ENCODE results near the gene TMEM38B. TPM values are rescaled to one million over a fixed set of nuclear protein-coding genes. Genes with fewer than 3 reads are reported as not detected.

Gene TMEM38B
- total and polyA plus RNA-seq, 2 of the 8 experiments (the other 6 are each of a cell fraction or from before 2014, with no cell fraction given), result 10.6 to 12.4 TPM

DNA sequence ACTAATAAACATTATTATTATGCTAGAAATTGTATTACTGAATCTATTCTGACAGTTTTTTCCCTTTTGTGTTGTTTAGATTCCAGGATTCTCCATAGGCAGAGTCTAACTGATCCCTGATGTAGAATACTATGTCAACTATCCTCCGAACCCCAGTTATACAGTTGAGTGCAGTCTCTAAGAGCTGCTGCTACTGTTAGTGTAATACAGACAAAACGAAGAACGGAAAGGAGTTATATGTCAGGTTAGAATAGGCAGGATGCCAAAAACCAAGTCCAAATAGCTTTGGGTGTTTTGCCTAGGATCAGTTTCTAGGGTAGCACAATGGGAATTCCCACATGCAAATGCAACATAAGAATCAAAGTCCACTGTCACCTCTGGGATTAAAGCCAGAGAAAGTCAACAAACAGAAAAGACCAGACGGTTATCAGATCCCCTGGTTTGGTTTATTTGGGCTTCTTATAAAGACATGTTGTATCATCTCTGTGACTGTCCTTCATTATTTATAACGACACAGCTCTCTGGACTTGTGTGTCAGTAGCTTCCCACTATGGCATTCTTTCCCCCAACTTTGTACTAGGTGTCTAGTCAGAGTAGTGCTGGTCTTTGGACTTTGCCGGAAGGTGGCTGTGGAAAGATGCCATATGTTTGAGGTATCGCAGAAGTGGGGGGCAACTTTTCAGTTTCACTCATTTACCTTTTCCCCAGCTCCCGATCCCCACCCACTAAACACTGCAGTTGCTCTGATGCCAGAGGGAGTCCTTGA lies 14.9 kb upstream of the TMEM38B start:
- ChIA-PET CTCF (ENCODE audit: partially characterized antibody) (interaction anchor here (0.6 to 1.0 kb wide), 2 partner anchors 11 to 38 kb away, joined by 4 read pairs; no protein-coding TSS in a partner anchor), POLR2A (ENCODE audit: partially characterized antibody) (no interaction called here)
- no peak overlapping the region for H2AFZ ChIP-seq (ENCODE audit: low read length)
- H2BK20ac ChIP-seq (ENCODE audit: low read length), result no peak overlapping the region
- H3K18ac ChIP-seq (ENCODE audit: extremely low read depth, low read length), result no peak overlapping the region
- H2BK15ac ChIP-seq (ENCODE audit: low read length), result no peak overlapping the region
- no peaks in the 10 kb centered on the region for H3K23me2 ChIP-seq (ENCODE audit: low read depth, low read length)
- no peak overlapping the region for H3K14ac ChIP-seq (ENCODE audit: insufficient read length)
- H2BK5ac ChIP-seq (ENCODE audit: low read depth, low read length), result no peak overlapping the region
- DNase-seq (ENCODE audit: low read depth in 1 of 2, low spot score in 2 of 2) (no peak), FAIRE-seq (no peak)
- no peak overlapping the region for H3K4ac ChIP-seq (replicated peaks; ENCODE audit: insufficient read length, low read depth, low read length)
- no peak overlapping the region for H2BK12ac ChIP-seq (ENCODE audit: low read depth, low read length)
- no peaks in the 10 kb centered on the region for H4K20me1 ChIP-seq (replicated peaks in 1 of 2; ENCODE audit: control insufficient read depth in 1 of 2, insufficient read depth in 2 of 2, low read length in 2 of 2)
- H3K36me3 ChIP-seq (ENCODE audit: control insufficient read depth in 2 of 4, insufficient read depth in 4 of 4, low read length in 3 of 4), result no peaks in the 10 kb centered on the region
- H3K23ac ChIP-seq (ENCODE audit: insufficient read length), result no peak overlapping the region
- H2BK120ac ChIP-seq (replicated peaks; ENCODE audit: low read depth, low read length), result no peak overlapping the region
- H3K56ac ChIP-seq (replicated peaks; ENCODE audit: insufficient read length, low read depth, low read length), result no peak overlapping the region
- peaks cover 0 to 8% (median 6%) of the 10 kb centered on the region in 4 experiments; a peak in 4 of 7 replicates for H3K4me1 ChIP-seq (replicated peaks in 1 of 4; ENCODE audit: control insufficient read depth in 3 of 4, insufficient read depth in 4 of 4, low read length in 3 of 4)
- H4K5ac ChIP-seq (ENCODE audit: insufficient read length, low read depth, low read length), result no peak overlapping the region
- no peak overlapping the region for H3K27ac ChIP-seq (ENCODE audit: low read depth, low read length)
- no peak overlapping the region for H2AK5ac ChIP-seq (ENCODE audit: low read depth, low read length)
- H3K9ac ChIP-seq (replicated peaks in 1 of 4; ENCODE audit: extremely low read depth in 1 of 4, low read depth in 3 of 4, low read length in 3 of 4), result no peak overlapping the region
- no peaks in the 10 kb centered on the region for H3K9me3 ChIP-seq (ENCODE audit: insufficient read depth in 2 of 2, low read depth in 1 of 2, low read length in 1 of 2)
- no peaks in the 10 kb centered on the region for H3K79me1 ChIP-seq (ENCODE audit: low read depth, low read length)
- WGBS, 2 experiments (ENCODE audit: extremely low coverage in 1 of 2, insufficient coverage in 1 of 2, insufficient read length in 1 of 2, insufficient replicate concordance in 2 of 2, low coverage in 1 of 2, low lambda C conversion rate in 2 of 2, missing lambda C conversion rate in 1 of 2), result 88% methylated on average over 8 of the region's 8 CpGs; no CpG with 5 or more reads in 1 of the 2 experiments
- H3K4me2 ChIP-seq (ENCODE audit: insufficient read depth in 1 of 2, low read depth in 2 of 2, low read length in 2 of 2), result no peak overlapping the region
- no peaks in the 10 kb centered on the region for H3K79me2 ChIP-seq (ENCODE audit: control insufficient read depth in 1 of 2, insufficient read depth in 2 of 2, low read length in 2 of 2)
- H3K27me3 ChIP-seq (replicated peaks in 1 of 4; ENCODE audit: control insufficient read depth in 3 of 4, extremely low read depth in 1 of 4, insufficient read depth in 3 of 4, low read length in 3 of 4), result no peaks in the 10 kb centered on the region
- H4K91ac ChIP-seq (replicated peaks; ENCODE audit: insufficient read length, low read length), result no peak overlapping the region
- no peak overlapping the region for H3K4me3 ChIP-seq (ENCODE audit: extremely low read depth in 1 of 4, insufficient read depth in 2 of 4, low read depth in 3 of 4, low read length in 4 of 4)
- H4K8ac ChIP-seq (ENCODE audit: extremely low read depth, insufficient read depth, low read length), result no peak overlapping the region
- TF ChIP-seq ZNF274 (IDR thresholded peaks at IDR 0.05; ENCODE audit: borderline replicate concordance, extremely low read depth, low read length) (no peak), FOSL1 (IDR thresholded peaks at IDR 0.05; ENCODE audit: insufficient read depth, low read depth, low read length) (no peak), CBX5 (IDR thresholded peaks at IDR 0.05; ENCODE audit: low read depth, low read length) (no peak), CEBPB (IDR thresholded peaks at IDR 0.05; ENCODE audit: low read depth, low read length) (no peak), GTF2F1 (IDR thresholded peaks at IDR 0.05; ENCODE audit: borderline replicate concordance, low read depth, low read length) (no peak), RXRA (IDR thresholded peaks at IDR 0.05; ENCODE audit: insufficient read depth, low read depth, low read length) (no peak), NANOG (IDR thresholded peaks at IDR 0.05; ENCODE audit: insufficient read depth, low read depth, low read length, poor library complexity, severe bottlenecking) (no peak), TAF1 (IDR thresholded peaks at IDR 0.05; ENCODE audit: low read depth, low read length) (no peak), CHD2 (IDR thresholded peaks at IDR 0.05; ENCODE audit: low read length) (no peak), EP300 (IDR thresholded peaks at IDR 0.05; ENCODE audit: borderline replicate concordance in 1 of 2, low read depth in 2 of 2, low read length in 2 of 2) (no peak), BACH1 (IDR thresholded peaks at IDR 0.05; ENCODE audit: low read length) (no peak), HDAC2 (IDR thresholded peaks at IDR 0.05; ENCODE audit: borderline replicate concordance in 1 of 2, low read depth in 2 of 2, low read length in 2 of 2) (no peak), SP2 (IDR thresholded peaks at IDR 0.05; ENCODE audit: low read length) (no peak)
